PC-9 (cell line): ENCODE measurements around the gene THAP10. TPM values are rescaled to one million over a fixed set of nuclear protein-coding genes. Genes with fewer than 3 reads are reported as not detected.

Experiments
- BruUV-seq: library from RNA; stranded (reverse); fragments of 400-500 nt; replicated peaks from 2 replicates; lab custom pipeline; 2021; lab: Mats Ljungman, UMichigan
- CTCF ChIA-PET: fragments of 300-600 bp; sonication (Branson Sonifier 250); formaldehyde crosslinking; loops from one replicate; lab custom pipeline; 2022; ENCODE audit warnings: antibody characterized with exemption; lab: Charles Lee
- POLR2A ChIA-PET: fragments of 300-600 bp; sonication (Branson Sonifier 250); formaldehyde crosslinking; loops from one replicate; lab custom pipeline; 2022; ENCODE audit warnings: antibody characterized with exemption; ENCODE audit not compliant: unreplicated experiment; lab: Charles Lee
- DNase-seq, 2 experiments: peaks; one replicate each; pipeline versions ENCODE4 v3.0.0 to v3.0.0-alpha.2; 2015 to 2022; ENCODE audit warnings: mixed read lengths in 1 of 2
- H2AFZ ChIP-seq: fragments of 200-600 bp; sonication (generic); 2 replicates; pipeline ENCODE4 v1.8.1; 2017; ENCODE audit warnings: antibody characterized with exemption
- H3F3A ChIP-seq: fragments of 200-600 bp; sonication (generic); 2 replicates; pipeline ENCODE4 v1.8.1; 2017; ENCODE audit warnings: antibody characterized with exemption, mild to moderate bottlenecking, low read depth; ENCODE audit not compliant: insufficient read depth
- H3K27ac ChIP-seq: fragments of 200-600 bp; sonication (generic); 2 replicates; pipeline ENCODE4 v1.6.1; 2016; ENCODE audit warnings: mixed run types
- H3K27me3 ChIP-seq: fragments of 200-600 bp; sonication (generic); 2 replicates; pipeline ENCODE4 v1.6.1; 2016; ENCODE audit warnings: low read depth, mixed run types; ENCODE audit not compliant: insufficient read depth
- H3K36me3 ChIP-seq: fragments of 200-600 bp; sonication (generic); 2 replicates; pipeline ENCODE4 v1.6.1; 2016; ENCODE audit warnings: low read depth, mixed run types
- H3K4me1 ChIP-seq: fragments of 200-600 bp; sonication (generic); replicated peaks from 2 replicates; pipeline ENCODE4 v1.6.1; 2016; ENCODE audit warnings: mixed run types; ENCODE audit not compliant: insufficient read depth
- H3K4me2 ChIP-seq: fragments of 200-600 bp; sonication (generic); 2 replicates; pipeline ENCODE4 v1.6.1; 2017; ENCODE audit warnings: mixed run types
- H3K4me3 ChIP-seq: fragments of 200-600 bp; sonication (generic); 2 replicates; pipeline ENCODE4 v1.6.1; 2016; ENCODE audit warnings: mixed run types
- H3K79me2 ChIP-seq: fragments of 200-600 bp; sonication (generic); 2 replicates; pipeline ENCODE4 v1.6.1; 2017; ENCODE audit warnings: low read depth, mixed run types
- H3K9me2 ChIP-seq: fragments of 200-600 bp; sonication (generic); 2 replicates; pipeline ENCODE4 v1.8.1; 2017; ENCODE audit warnings: mild to moderate bottlenecking; ENCODE audit not compliant: insufficient read depth
- H3K9me3 ChIP-seq: fragments of 200-600 bp; sonication (generic); 2 replicates; pipeline ENCODE4 v1.8.1; 2016; ENCODE audit warnings: low read depth; ENCODE audit not compliant: insufficient read depth
- H4K20me1 ChIP-seq: fragments of 200-600 bp; sonication (generic); 2 replicates; pipeline ENCODE4 v1.8.1; 2017; ENCODE audit not compliant: insufficient read depth
- CTCF ChIP-seq: fragments of 200-600 bp; sonication (generic); conservative IDR thresholded peaks from 2 replicates; pipeline ENCODE4 v1.6.1; 2017; ENCODE audit warnings: mixed run types, antibody characterized with exemption, mild to moderate bottlenecking, moderate library complexity
- EZH2 ChIP-seq: fragments of 200-600 bp; sonication (generic); IDR thresholded peaks from 2 replicates; pipeline ENCODE4 v1.8.0; 2017; ENCODE audit warnings: antibody characterized with exemption, low read depth
- intact Hi-C: fragments of 100-400 bp; cut with micrococcal nuclease; formaldehyde crosslinking; loops from one replicate; pipeline ENCODE4 v1.10.0; 2022; ENCODE audit not compliant: unreplicated experiment
- total RNA-seq: library from RNA; stranded (reverse); gene quantifications from 2 replicates; pipeline ENCODE4 v1.2.3, GENCODE V29; 2021

THAP10 gene
- total RNA-seq, 1 experiment from 2014 or later, result 5.5 TPM

DNA sequence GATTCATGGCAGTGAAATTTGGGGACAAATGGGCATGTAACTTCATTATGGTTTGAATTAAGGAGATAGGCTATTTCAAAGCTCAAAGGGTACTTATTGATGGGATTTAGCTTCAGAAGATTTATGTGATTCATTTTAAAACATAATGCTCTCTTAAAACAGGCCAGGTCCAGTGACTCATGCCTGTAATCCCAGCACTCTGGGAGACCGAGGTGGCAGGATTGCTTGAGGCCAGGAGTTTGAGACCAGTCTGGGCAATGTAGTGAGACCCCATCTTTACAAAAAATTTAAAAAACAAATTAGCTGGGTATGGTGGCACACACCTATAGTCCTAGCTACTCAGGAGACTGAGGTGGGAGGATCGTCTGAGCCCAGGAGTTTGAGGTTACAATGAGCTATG lies 11.5 kb downstream of the THAP10 start:
- H4K20me1 ChIP-seq, result no peaks in the 10 kb centered on the region
- intact Hi-C loops, result no loop called here
- H3K27ac ChIP-seq, result no peak overlapping the region
- ChIA-PET CTCF (interaction anchor here (0.7 kb wide), 1 partner anchor 270 kb away, joined by 3 read pairs; no protein-coding TSS in a partner anchor), POLR2A (interaction anchor here (0.6 kb wide), 1 partner anchor 1191 kb away, joined by 11 read pairs; no protein-coding TSS in a partner anchor)
- DNase-seq, result no peak
- H3K79me2 ChIP-seq, result no peaks in the 10 kb centered on the region
- H3K9me2 ChIP-seq, result no peaks in the 10 kb centered on the region
- no peak overlapping the region for H3K4me2 ChIP-seq
- H3K9me3 ChIP-seq, result no peaks in the 10 kb centered on the region
- no peak for TF ChIP-seq CTCF
- no peak for TF ChIP-seq EZH2
- H2AFZ ChIP-seq, result no peak overlapping the region
- H3K27me3 ChIP-seq, result no peaks in the 10 kb centered on the region
- H3K36me3 ChIP-seq, result no peaks in the 10 kb centered on the region
- BruUV-seq, result no TSS peak
- H3F3A ChIP-seq, result no peaks in the 10 kb centered on the region; the same call in 1 of the 2 replicates
- H3K4me3 ChIP-seq, result no peak overlapping the region
- H3K4me1 ChIP-seq, result no peaks in the 10 kb centered on the region

- BruUV-seq, result no TSS peak
- H4K20me1 ChIP-seq, result no peaks in the 10 kb centered on the region
- no peak overlapping the region for H3K4me2 ChIP-seq
- H3K9me3 ChIP-seq, result no peaks in the 10 kb centered on the region
- no peaks in the 10 kb centered on the region for H3K4me1 ChIP-seq
- ChIA-PET CTCF (no interaction called here), POLR2A (no interaction called here)
- H3K27me3 ChIP-seq, result no peaks in the 10 kb centered on the region
- no peaks in the 10 kb centered on the region for H3K79me2 ChIP-seq
- intact Hi-C loops, result loop anchor here (10.0 kb wide), 1 partner anchor 55 kb away; no protein-coding TSS in a partner anchor
- H3K9me2 ChIP-seq, result no peaks in the 10 kb centered on the region
- DNase-seq, result no peak
- H2AFZ ChIP-seq, result no peak overlapping the region
- H3K36me3 ChIP-seq, result no peaks in the 10 kb centered on the region
- no peaks in the 10 kb centered on the region; the same call in 1 of the 2 replicates for H3F3A ChIP-seq
- H3K4me3 ChIP-seq, result no peak overlapping the region
- TF ChIP-seq EZH2, result no peak
- no peak for TF ChIP-seq CTCF
- no peak overlapping the region for H3K27ac ChIP-seq
Measured at GRCh38 chr15:70879401-70879800, 12.8 kb downstream of the THAP10 start.

DNA sequence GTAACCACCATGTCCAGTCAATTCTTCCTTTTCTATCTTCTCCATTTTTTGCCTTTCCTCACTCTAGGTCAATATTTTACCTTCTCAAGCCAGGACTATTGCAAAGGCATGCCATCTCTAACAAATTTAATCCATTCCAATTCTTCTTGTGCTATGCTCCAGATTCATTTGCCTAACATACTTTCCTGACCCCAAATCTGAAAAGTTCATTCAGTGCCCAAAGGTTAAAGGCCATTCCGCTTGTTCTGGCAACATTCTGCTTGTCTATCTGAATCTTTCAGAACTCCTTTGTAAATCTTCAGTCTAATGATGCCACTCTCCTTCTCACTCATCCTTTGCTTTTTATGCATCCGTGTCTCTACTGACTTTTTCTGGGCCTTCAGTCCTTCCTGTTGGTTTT lies 15.6 kb downstream of the THAP10 start:
- no peaks in the 10 kb centered on the region for H3K27me3 ChIP-seq
- no peaks in the 10 kb centered on the region for H3K9me3 ChIP-seq
- H3K4me1 ChIP-seq, result no peaks in the 10 kb centered on the region
- H3F3A ChIP-seq, result no peaks in the 10 kb centered on the region; the same call in 1 of the 2 replicates
- no peaks in the 10 kb centered on the region for H3K79me2 ChIP-seq
- no peak overlapping the region for H2AFZ ChIP-seq
- no peak for DNase-seq
- no peaks in the 10 kb centered on the region for H3K9me2 ChIP-seq
- intact Hi-C loops, result loop anchor here (10.0 kb wide), 1 partner anchor 52 kb away; no protein-coding TSS in a partner anchor
- ChIA-PET POLR2A (no interaction called here), CTCF (no interaction called here)
- H3K4me3 ChIP-seq, result no peak overlapping the region
- no peak for TF ChIP-seq CTCF
- TF ChIP-seq EZH2, result no peak
- H3K27ac ChIP-seq, result no peak overlapping the region
- H3K4me2 ChIP-seq, result no peak overlapping the region
- BruUV-seq, result no TSS peak
- no peaks in the 10 kb centered on the region for H4K20me1 ChIP-seq
- H3K36me3 ChIP-seq, result no peaks in the 10 kb centered on the region
